Endothelial cell (in vitro differentiated cells): ENCODE data around the gene ARMC9. TPM values are rescaled to one million over a fixed set of nuclear protein-coding genes. Genes with fewer than 3 reads are reported as not detected.

Source experiments
- DNase-seq: peaks from one replicate; pipeline ENCODE4 v3.0.0; 2021; ENCODE audit warnings: low spot score
- H3K27ac Mint-ChIP-seq: one replicate; pipeline ENCODE4 v1.8.0; 2021; ENCODE audit warnings: mixed read lengths, inconsistent platforms; ENCODE audit not compliant: unreplicated experiment
- H3K27me3 Mint-ChIP-seq: one replicate; pipeline ENCODE4 v1.8.0; 2021; ENCODE audit warnings: mild to moderate bottlenecking, moderate library complexity, mixed read lengths, inconsistent platforms; ENCODE audit not compliant: unreplicated experiment
- H3K36me3 Mint-ChIP-seq: one replicate; pipeline ENCODE4 v1.8.0; 2021; ENCODE audit warnings: mild to moderate bottlenecking, low read depth, mixed read lengths, inconsistent platforms; ENCODE audit not compliant: unreplicated experiment
- H3K4me1 Mint-ChIP-seq: one replicate; pipeline ENCODE4 v1.8.0; 2021; ENCODE audit warnings: mild to moderate bottlenecking, mixed read lengths, inconsistent platforms; ENCODE audit not compliant: unreplicated experiment
- H3K4me3 Mint-ChIP-seq: one replicate; pipeline ENCODE4 v1.8.0; 2021; ENCODE audit warnings: mild to moderate bottlenecking, mixed read lengths, inconsistent platforms; ENCODE audit not compliant: unreplicated experiment
- H3K9me3 Mint-ChIP-seq: one replicate; pipeline ENCODE4 v1.8.0; 2021; ENCODE audit warnings: mixed read lengths, inconsistent platforms; ENCODE audit not compliant: unreplicated experiment
- total RNA-seq: library from RNA; stranded (reverse); fragmentation: NEBNext Ultra II Directional; extraction: Animal tissue kit (Norgen Biotek cat#: 25700); gene quantifications from one replicate; pipeline ENCODE4 v1.2.1, GENCODE V29; 2021; ENCODE audit not compliant: unreplicated experiment
- TF ChIP-seq, protein P1 (sequence below): fragments of 200-600 bp; sonication (generic); IDR thresholded peaks from one replicate; pipeline ENCODE4 v1.5.0; 2021; ENCODE audit warnings: antibody characterized with exemption; ENCODE audit not compliant: unreplicated experiment

Gene ARMC9
- total RNA-seq, 1 donor from 2014 or later, result 18.3 TPM

DNA sequence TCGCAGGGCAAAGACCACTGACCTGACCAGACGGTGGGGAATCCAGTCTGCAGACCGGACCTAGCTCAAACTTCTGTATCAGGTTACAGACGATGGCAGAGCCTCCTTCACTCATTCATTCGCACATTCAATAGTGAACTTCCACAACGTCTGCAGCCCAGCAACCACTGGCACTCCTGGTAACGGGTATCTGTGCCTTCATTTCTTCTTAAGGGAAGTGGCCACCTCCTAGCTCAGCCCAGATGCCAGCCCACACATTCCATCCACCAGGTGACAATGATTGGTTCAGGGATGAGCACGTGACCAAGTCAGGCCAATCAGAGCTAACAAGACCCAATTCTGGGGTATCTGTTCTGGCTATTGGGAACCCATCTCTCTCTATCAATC, 15.9 kb upstream of the ARMC9 start:
- H3K27me3 Mint-ChIP-seq, result peaks cover 4% of the 10 kb centered on the region
- peaks cover 2% of the 10 kb centered on the region for H3K36me3 Mint-ChIP-seq
- H3K4me1 Mint-ChIP-seq, result peaks cover 18% of the 10 kb centered on the region
- no peak overlapping the region for H3K4me3 Mint-ChIP-seq
- TF ChIP-seq, protein P1, sequence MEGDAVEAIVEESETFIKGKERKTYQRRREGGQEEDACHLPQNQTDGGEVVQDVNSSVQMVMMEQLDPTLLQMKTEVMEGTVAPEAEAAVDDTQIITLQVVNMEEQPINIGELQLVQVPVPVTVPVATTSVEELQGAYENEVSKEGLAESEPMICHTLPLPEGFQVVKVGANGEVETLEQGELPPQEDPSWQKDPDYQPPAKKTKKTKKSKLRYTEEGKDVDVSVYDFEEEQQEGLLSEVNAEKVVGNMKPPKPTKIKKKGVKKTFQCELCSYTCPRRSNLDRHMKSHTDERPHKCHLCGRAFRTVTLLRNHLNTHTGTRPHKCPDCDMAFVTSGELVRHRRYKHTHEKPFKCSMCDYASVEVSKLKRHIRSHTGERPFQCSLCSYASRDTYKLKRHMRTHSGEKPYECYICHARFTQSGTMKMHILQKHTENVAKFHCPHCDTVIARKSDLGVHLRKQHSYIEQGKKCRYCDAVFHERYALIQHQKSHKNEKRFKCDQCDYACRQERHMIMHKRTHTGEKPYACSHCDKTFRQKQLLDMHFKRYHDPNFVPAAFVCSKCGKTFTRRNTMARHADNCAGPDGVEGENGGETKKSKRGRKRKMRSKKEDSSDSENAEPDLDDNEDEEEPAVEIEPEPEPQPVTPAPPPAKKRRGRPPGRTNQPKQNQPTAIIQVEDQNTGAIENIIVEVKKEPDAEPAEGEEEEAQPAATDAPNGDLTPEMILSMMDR, result no peak
- H3K9me3 Mint-ChIP-seq, result no peaks in the 10 kb centered on the region
- H3K27ac Mint-ChIP-seq, result no peak overlapping the region
- DNase-seq, result no peak

DNA sequence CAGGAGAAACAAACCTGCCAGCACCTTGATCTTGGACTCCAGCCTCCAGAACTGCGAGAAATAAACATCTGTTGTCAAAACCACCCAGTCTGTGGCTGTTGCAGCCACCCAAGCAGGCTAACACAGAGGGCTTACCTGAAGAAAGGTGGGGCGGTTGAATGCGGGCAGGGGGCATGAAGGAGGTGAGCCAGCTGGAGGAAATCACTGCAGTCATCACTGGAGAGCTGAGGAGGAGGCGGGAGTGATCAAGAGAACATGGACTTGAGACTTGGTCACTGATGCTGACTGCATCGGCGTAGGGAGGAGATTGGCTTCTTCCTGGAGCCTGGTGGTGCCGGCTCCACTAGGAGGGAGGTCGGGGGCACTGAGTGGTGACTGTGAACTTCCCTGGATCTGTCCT, 14.6 kb upstream of the ARMC9 start:
- DNase-seq, result no peak
- Mint-ChIP-seq H3K4me1 (peaks cover 18% of the 10 kb centered on the region), H3K36me3 (no peaks in the 10 kb centered on the region), H3K27ac (no peak overlapping the region), H3K27me3 (peaks cover 5% of the 10 kb centered on the region), H3K4me3 (no peak overlapping the region), H3K9me3 (no peaks in the 10 kb centered on the region)
- TF ChIP-seq, protein P1, result no peak

DNA sequence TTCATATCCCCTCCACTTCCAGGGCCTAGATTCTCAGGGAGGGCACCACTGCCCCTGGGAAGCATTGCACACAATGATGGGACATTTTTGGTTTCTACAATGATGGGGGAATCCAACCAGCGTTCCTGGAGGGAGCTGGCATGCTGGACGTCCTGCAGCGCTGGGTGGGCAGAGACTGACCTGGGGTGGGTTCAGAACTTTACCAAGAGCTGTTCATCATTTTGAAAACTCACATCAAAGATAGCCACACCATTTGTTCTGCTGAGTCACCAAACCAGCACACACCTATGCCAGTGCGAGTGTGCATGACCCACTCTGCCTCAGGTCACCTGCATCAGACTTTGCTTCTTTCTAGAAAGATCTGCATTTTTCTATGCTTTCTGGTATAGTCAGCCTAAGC, 14.1 kb upstream of the ARMC9 start:
- DNase-seq, result no peak
- H3K4me1 Mint-ChIP-seq, result peaks cover 18% of the 10 kb centered on the region
- no peaks in the 10 kb centered on the region for H3K36me3 Mint-ChIP-seq
- TF ChIP-seq, protein P1, result no peak
- peaks cover 5% of the 10 kb centered on the region for H3K27me3 Mint-ChIP-seq
- H3K9me3 Mint-ChIP-seq, result no peaks in the 10 kb centered on the region
- no peak overlapping the region for H3K27ac Mint-ChIP-seq
- no peak overlapping the region for H3K4me3 Mint-ChIP-seq

DNA sequence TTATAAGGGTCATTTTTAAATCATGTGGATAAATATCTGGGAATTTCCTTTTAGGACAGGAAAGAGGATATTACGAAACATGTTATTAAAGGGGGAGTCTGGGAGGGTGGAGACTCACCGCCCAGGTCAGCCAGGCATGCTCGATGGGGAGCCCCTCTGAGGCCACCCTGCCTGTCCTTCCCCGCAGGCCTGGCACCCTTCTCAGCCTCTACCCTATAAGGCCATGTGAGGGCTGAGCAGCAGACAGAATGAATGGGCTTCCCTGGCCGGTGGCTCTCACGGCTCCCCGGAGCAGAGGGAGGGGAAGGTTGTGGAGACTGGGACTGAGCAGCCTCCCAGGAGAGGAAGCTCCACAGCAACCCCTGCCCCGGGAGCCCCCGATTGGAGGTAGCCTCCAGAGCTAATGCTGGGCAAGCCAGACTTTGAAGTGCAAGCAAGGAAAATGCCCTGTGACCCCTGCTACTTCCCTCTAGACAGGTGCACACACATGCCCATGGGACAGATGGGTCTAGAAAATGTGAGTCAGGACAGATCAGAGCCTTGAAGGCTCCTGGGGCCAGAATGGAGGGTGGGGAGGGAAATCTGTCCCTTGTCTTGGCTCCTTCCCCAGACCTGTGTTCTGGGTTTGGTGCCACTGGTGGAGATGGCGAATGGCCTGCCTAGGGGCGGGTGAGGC, 13.2 kb upstream of the ARMC9 start:
- no peak for DNase-seq
- H3K4me1 Mint-ChIP-seq, result peaks cover 14% of the 10 kb centered on the region
- TF ChIP-seq, protein P1, result no peak
- H3K27me3 Mint-ChIP-seq, result peaks cover 5% of the 10 kb centered on the region
- no peaks in the 10 kb centered on the region for H3K9me3 Mint-ChIP-seq
- no peak overlapping the region for H3K27ac Mint-ChIP-seq
- no peak overlapping the region for H3K4me3 Mint-ChIP-seq
- H3K36me3 Mint-ChIP-seq, result no peaks in the 10 kb centered on the region

DNA sequence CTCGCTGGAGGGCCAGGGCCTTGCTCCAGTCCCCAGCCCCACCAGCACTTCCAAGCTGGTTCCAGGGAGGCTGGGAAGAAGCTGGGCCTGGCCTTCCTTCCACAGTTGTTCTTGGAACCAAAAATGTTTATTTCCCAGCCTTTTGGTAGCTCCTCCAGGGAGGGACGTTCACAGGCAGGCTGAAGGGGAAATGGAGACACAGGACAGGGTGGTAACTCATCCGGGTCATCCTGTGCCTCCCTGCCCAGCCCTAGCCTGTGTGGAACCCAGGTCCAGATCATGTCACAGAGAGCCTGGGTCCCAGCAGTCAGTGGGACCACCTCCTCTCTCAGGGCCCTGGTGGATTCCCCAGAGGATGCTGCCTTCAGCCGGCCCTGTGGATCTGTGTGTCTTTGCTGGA, 12.5 kb upstream of the ARMC9 start:
- DNase-seq, result no peak
- H3K9me3 Mint-ChIP-seq, result no peaks in the 10 kb centered on the region
- H3K4me1 Mint-ChIP-seq, result peaks cover 14% of the 10 kb centered on the region
- H3K4me3 Mint-ChIP-seq, result no peak overlapping the region
- H3K27me3 Mint-ChIP-seq, result peaks cover 5% of the 10 kb centered on the region
- TF ChIP-seq, protein P1, result no peak
- no peaks in the 10 kb centered on the region for H3K36me3 Mint-ChIP-seq
- no peak overlapping the region for H3K27ac Mint-ChIP-seq
